Retinal pigment epithelial cell (primary cell): ENCODE data around the gene CDHR2.

Experiments
- DNase-seq: peaks from one replicate; pipeline ENCODE4 v3.0.0-alpha.2; 2010; ENCODE audit warnings: low read depth
- H3K4me3 ChIP-seq: 2 replicates; pipeline ENCODE4 v1.5.1; 2011; ENCODE audit warnings: mild to moderate bottlenecking, low read length, control low read depth, moderate library complexity
- CTCF ChIP-seq: conservative IDR thresholded peaks from 2 replicates; pipeline ENCODE4 v1.5.1; 2011; ENCODE audit warnings: low read depth, low read length, control low read depth, inconsistent platforms

Gene CDHR2

GRCh38 chr5:176536132-176536901 is 12.8 kb upstream of the CDHR2 start:
- DNase-seq = no peak
- TF ChIP-seq CTCF = no peak
- peak overlapping the region; percentile 99 for H3K4me3 ChIP-seq

DNA sequence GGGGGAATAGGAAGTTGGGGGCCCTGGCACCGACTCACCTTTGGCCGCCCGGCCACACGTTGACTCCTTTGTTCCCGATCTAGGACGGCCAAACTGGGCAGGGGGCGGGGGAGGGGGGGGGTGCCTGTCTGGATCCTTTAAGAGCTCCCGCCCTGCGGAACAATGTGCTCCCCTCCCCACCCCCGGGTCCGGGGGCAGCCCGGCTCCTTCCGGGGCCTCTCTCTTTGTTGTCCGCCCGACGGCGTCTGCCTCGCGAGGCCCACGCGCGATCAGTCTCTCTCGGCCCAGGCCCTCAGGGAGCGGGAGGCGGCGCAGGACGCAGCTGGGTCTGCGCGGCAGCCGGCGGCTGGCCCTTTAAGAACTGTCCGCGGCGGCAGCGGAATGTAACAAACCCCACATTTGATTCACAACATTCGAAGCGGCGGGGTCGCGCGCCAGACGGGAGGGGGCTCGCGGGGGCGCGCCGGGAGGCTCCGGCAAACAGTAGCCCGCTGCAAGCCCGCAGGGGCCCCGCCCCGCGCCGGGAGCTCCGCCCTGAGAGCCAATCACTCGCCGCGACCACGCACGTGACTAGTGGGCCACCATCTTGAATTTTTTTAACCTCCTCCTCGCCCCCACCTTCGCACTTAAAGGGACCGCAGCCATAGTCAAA is 12.1 kb upstream of the CDHR2 start, which contains the start of gene RNF44:
Gene RNF44, minus strand, starts transcription at position 501 of the 652 bp plus-strand sequence. CDS start 4,930 bp downstream, outside the sequence.
- peak; percentile 92 for DNase-seq
- H3K4me3 ChIP-seq = peak within 1 kb of the TSS; percentile 99
- no peak for TF ChIP-seq CTCF

GRCh38 chr5:176537554-176538229 is 11.4 kb upstream of the CDHR2 start:
- peak overlapping the region; percentile 99 for H3K4me3 ChIP-seq
- DNase-seq = peak; percentile 98
- no peak for TF ChIP-seq CTCF

DNA sequence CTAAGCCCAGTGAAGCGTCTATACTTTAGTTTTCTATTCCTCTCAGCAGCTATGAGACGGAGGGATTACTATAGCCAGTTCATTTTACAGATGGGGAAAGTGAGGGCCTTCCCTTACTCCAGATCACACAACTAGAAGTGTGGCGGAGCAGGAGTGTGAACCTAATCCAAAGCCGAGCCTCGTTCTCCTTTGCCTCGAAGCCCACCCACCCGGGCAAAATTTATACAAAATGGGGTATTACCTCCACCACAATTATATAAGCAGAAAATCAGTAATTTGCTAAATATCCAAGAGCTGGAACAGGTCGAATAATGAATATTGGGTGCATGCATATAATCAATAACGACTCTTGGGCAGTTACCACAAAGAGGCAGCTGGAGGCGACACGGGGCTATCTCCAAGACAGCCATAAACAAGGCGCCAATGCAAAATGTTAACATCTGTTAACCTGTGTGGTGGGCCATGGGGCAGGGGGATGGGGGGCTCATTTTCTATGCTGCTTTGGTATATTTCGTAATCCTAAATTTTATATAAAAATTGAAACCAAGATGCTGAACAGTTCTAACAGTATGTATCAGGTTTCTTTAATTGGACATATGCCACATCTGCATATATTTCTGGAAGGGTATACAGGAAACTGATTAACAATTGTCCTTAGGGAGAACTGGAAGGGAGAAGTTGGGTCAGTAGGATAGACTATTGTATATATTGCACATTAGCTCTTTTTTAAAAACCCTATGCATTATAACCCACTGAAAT is 10.7 kb upstream of the CDHR2 start:
- no peak for TF ChIP-seq CTCF
- H3K4me3 ChIP-seq = peak overlapping the region; percentile 39
- no peak for DNase-seq

DNA sequence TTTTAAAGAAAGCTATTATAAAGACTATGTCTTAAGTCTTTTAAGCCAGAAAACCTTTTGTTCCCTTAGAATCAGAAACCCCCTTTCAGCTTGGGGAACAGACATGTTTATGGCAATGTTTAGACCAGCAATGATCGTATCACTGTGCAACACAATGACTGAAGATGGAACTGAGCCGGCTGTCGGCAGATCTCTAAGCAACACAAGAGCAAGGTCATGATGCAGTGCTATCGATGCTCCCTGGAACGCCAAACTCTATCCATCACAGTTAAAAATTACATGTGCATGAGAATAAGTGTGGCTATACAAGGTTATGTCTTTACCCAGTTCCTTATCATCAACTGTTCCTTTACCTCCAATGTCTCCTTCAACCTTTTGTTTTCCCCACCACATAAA is 10.2 kb upstream of the CDHR2 start:
- DNase-seq = no peak
- no peak for TF ChIP-seq CTCF
- H3K4me3 ChIP-seq = no peak overlapping the region

DNA sequence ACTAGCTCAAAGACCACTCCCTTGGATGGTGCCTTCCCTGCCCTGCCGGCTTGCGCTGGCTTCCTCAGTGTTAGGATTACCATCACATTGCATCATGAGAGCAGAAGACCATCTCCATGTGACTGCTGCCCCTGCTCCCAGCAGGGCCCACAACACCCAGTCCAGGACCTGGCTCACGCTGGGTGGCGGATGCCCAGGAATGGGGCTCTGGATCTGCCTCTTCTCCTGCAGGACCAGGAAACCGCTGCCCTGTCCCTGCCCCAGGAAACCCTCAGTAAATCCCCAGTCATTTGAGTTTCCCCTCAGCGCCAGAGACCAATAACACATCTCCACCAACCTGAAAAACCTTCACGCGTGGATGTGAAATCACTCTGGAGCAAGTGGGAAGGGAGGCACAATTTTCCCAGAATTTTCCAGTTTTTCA is 8.7 kb upstream of the CDHR2 start:
- DNase-seq = no peak
- no peak for TF ChIP-seq CTCF
- H3K4me3 ChIP-seq = no peak overlapping the region
